NCI-H82 (cell line): ENCODE results near the gene IQSEC3.
"Not testable (repeated sequence)": the region's sequence is repeated elsewhere in the genome, so short reads cannot be mapped to it uniquely, and the experiment has no call there.

Experiments
- DNase-seq: peaks from one replicate; lab custom pipeline; 2025; lab: John Stamatoyannopoulos, UW

Gene IQSEC3

GRCh38 chr12:111699-112493 lies 45.3 kb downstream of the IQSEC3 start:
- no peak for DNase-seq

- no peak for DNase-seq
These were observed 46.8 kb downstream of the IQSEC3 start for GRCh38 chr12:113347-113746.

DNA sequence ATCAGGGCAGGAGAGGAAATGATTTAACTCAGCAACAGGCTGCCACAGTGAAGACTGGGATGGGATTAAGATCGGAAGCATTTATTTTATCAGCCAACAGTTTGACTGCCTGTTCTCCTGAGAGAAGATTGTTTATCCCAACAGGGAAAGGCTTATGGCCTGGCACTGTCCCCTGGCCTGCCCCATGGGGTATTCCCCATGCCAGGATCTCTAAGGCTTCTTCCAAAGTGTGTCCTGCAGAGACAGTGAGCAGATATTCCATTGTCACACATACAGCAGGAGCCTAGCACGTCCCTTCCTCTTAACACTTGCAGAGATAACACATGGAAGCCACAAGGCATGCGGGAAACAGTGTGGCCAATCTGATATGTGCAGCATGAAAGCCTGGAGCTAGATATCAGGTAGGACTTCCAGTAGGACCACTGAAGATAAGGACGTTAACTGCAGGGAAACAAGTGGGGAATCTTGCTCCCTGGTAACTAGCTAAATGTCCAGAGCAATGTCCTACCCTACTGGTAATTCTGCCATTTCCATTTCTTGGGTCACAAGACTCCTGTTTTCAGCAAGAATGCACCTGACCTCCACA lies 48.2 kb downstream of the IQSEC3 start:
- peak; percentile 47 for DNase-seq

- no peak for DNase-seq
These were observed 49.0 kb downstream of the IQSEC3 start for GRCh38 chr12:115518-115917.

DNA sequence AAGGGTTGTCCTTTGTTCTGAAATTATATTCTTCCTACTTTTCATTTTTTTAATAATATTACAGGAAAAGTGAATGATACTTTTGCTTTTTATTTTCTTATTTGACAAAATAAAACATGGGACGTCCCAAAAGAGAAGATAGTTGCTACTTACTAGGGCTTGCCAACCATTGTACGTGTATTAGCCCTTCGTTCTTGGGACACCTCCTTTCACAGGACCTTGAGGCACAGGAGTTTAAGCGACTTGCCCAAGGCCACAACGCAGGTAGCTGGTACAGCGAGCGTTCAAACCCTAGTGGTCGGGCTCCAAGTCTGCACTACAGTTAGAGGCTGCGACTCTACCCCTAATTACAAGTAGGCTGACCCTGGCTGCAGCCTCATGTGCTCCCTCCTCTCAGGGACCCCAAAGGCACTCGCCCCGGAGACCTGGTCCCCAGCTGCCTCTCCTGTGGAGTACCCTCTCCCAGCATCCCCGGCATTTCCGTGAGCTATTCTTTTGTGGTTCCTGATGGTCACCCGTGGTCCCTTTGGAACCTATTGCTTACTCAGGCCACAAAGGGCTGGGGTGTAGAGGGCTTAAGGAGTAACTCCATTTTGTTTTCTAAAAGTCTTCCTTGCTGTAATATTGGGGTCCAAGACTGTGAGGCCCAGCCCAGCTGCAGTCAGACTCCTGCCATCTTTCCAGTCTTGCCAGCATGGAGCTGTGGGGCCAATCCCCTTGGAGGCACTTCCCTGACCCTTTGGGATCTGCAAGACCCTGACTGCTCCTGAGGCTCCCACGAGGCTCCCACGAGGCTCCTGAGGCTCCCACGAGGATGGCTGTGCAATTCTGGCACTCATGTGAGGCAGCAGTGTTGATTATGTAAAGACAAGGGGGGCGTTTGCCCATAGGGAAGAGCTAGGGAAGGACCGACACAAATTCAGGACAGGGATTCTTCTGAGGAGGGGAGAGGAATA lies 49.7 kb downstream of the IQSEC3 start:
- DNase-seq, result no peak

DNA sequence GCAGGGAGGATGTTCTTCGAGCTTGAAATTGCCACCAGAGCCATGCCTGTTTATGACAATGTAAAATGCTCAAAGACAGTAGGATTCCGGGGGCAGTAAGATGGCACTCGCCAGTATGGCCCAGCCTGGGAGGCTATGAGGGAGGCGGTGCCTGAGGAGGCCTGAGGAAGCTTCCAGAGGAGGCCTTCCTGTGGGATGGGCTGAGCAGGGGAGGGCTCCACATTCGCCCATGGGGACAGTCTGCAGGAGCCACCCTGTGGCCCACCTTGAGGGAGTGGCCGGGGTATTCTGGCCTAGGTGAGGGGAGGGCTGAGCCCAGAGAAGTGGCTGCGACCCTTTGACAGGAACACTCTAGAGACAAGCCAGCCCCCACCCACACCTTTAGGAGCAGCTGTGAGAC lies 50.7 kb downstream of the IQSEC3 start:
- no peak for DNase-seq

DNA sequence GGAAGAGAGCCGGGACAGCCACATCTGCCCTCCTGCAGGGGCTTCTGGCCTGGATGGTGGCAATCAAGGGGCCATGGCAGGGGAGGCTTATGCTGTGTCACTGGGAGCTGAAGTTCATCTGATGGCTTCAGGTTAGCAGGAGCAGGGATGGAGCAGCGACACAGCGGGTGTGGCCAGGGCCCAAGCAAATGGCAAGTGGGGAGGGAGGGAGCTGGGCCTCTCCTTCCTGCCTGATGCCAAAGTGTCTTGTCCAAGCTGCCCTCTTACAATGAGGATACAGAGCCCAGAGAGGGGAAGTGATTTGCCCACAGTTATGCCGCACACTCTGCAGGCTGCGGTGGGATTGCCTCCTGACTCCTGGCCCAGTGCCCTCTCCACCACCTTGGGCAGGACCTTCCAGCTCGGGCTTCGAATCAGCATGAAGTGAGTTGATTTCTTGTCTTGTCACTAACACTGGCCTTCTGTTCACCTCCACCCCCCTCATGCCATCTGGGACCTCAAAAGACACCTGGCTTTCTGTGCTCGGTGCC lies 51.3 kb downstream of the IQSEC3 start:
- DNase-seq, result no peak

DNA sequence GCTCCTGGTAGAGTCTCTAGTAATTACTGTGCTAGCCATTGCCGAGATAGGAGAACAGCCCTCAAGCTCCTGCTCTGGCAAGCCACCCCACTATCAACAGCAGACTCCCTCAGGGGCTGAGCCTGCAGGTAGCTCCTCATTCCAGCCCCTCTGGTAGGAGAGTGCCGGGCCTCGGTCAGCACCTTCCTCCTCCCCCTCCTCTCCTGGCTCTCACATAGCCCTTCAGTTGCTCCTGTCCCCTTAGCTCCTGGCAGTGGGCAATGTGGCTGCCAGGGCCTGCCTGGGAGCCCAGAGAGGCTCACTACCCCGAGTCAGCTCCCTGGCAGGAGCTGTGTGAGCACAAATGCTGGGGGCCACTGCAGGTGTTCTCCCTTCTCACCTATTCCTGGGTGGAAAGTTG lies 52.0 kb downstream of the IQSEC3 start:
- DNase-seq, result no peak

GRCh38 chr12:120951-121350 lies 54.4 kb downstream of the IQSEC3 start:
- DNase-seq, result no peak

GRCh38 chr12:121647-122046 lies 55.1 kb downstream of the IQSEC3 start:
- no peak for DNase-seq

DNA sequence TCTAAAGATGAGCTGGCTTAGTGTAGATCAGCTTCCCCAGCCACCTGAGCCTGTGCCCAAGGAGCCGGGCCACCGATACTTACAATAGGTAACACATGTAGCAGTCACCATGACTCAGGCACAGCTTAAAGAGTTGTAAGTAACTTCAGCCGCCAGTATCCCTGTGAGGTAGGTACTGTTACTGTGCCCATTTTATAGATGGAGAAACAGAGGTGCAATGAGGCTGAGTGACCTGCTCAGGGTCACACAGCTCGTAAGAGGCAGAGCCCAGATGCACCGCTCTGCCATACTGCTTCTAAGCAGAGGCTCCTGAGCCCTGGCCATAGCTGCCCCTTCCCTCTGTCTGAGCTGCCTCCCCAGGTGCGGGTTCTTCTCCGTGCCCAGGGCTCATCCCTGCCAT lies 58.5 kb downstream of the IQSEC3 start:
- DNase-seq, result no peak

DNA sequence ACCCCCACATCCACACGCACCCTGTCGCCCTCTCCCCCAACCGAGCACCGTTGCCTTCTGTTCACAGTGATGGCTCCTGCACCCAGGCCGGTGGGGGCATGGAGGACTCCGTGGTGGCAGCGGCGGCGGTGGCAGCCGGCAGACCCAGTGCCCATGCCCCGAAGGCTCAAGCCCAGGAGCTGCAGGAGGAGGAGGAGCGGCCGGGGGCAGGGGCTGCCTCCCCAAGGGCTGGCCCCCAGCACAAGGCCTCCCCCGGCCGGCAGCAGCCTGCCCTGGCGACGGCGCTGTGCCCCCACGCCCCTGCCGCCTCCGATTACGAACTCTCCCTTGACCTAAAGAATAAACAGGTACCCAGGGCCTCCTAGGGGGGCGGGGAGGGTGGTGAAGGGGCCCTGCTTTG lies 59.0 kb downstream of the IQSEC3 start:
- DNase-seq, result no peak

GRCh38 chr12:128079-128478 lies 61.5 kb downstream of the IQSEC3 start:
- DNase-seq, result no peak

DNA sequence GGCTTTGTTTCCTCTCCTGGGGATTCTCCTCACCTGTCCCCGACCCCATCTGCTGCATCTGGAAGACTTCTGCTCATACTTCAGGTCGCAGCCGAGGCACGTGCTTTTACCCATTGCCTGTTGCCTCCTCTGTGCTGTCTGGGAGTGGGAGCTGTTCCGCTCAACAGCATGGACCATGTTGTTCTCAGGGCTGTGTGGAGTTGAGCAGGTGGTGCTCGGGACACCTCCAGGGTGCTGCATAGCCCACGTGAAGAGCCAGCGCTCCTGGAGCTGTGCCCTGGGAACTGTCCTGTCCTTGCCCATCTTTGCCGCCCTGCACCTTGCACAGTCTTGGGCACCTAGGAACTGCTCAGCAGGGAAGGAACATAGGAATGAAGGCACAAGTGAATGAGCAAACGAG lies 62.4 kb downstream of the IQSEC3 start:
- no peak for DNase-seq

DNA sequence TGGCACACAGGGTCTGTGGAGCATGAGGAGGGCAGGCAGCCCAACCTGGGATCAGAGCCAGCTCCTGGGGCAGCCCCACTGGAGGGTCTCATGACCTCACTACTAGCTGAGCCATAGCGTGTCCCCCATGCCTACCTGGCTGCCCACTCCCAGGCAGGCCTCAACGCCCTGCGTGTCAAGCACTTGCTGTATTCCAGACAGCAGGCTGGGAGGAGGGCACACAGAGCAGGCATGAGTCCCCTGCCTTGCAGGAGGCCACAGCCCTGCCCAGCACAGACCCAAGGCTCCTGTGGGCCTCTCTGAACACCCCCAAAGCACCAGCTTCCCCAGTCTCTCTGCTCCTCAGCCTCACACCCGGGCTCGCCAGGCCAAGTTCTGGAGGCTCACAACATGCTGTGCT lies 64.0 kb downstream of the IQSEC3 start:
- no peak for DNase-seq

DNA sequence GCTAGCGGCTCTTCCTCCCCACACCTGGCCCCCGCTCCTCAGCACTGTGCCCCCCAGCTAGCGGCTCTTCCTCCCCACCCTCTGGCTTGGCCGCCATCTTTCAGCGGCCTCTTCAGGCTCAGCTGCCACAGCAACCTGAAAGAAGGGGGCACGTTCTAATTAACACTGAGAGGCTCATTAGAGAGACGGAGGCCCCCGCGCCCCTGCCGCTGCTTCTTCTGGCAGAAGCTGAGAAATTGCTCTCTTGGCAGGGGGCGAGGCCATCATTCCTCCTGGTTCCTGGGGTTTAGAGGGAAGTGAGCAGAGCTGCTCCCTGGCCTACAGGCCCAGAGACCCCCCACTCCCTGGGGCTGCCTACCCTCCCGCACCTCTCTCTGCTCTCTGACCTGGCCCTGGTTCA lies 64.4 kb downstream of the IQSEC3 start:
- no peak for DNase-seq

DNA sequence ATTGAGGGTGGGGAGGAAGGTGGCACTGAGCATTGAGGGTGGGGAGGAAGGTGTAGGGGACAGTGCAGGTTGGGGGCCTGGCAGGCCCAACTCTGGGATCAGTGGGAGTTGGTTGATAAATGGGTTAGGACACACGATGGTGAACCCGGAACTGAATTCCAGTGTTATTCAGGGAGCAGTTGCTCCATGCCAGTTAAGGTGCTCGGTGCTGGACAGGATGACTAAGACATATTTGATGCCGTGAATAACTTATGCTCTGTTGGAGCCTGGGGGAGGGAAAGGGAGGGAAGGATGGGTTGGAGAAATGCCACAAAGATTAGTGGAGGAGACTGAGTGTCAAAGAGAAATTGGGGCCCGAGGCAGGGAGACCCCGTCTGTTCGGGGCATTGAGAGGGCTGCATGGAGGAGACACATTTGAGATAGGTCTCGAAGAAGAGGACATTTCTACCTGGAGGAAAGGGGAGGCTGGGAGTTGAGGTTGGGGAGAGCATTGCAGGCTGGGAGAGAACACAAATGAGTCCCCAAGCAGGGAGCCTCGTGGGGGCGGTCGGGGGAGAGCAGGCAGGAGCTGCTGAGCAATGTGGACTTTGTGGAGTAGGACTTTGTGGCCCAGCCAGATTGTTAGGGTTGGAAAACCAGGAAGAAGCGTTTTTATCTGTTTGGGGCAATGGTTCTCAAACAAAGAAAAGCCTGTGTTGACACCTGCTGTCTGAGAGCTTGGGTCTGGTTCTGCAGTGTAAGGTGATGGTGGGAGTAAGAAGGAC lies 65.3 kb downstream of the IQSEC3 start:
- DNase-seq, result no peak

GRCh38 chr12:133616-134232 lies 67.2 kb downstream of the IQSEC3 start:
- not testable (repeated sequence) for DNase-seq

DNA sequence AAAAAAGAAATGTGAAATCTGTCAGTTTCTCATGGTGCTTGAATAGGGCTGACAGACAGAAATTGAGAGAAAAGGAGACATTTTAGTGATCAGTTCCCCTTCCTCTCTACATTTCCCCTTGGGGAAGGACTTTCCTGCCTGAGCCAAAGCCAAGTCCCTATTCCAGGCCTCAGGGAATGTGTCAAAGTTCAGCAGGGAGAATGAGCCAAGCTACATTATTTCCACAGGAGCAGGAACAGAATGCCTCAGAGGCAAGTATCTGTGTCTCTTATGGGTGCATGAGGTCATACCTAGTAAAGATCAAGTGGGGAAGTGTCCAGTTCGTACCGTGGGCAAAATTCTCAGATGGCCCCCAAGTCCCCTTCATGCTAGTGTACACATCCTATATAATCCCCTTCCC lies 68.6 kb downstream of the IQSEC3 start:
- DNase-seq, result no peak

- no peak for DNase-seq
These were observed 71.8 kb downstream of the IQSEC3 start for GRCh38 chr12:138171-138897.
